ENCODE results near the gene PUM1.

The PUM1 gene

GRCh38 chr1:31084782-31085569 is 19.5 kb upstream of the PUM1 start:
- Histone ChIP-seq H2AFZ (ENCODE audit: low read depth) (no peak overlapping the region), H4K20me1 (ENCODE audit: insufficient read depth) (no peaks in the 10 kb centered on the region), H3K36me3 (ENCODE audit: insufficient read depth) (no peaks in the 10 kb centered on the region), H3K27me3 (ENCODE audit: insufficient read depth, low read depth) (no peaks in the 10 kb centered on the region), H3K4me2 (no peak overlapping the region), H3K27ac (no peak overlapping the region), H3K79me2 (ENCODE audit: insufficient read depth, low read depth) (no peaks in the 10 kb centered on the region), H3K4me1 (ENCODE audit: low read depth, poor library complexity, severe bottlenecking) (no peaks in the 10 kb centered on the region), H3K9ac (no peak overlapping the region), H3K4me3 (IDR thresholded peaks at IDR 0.05; ENCODE audit: insufficient read depth, low read depth, low read length) (no peak overlapping the region)
- no peak for TF ChIP-seq CTCF (conservative IDR thresholded peaks at IDR 0.05; ENCODE audit: low read depth, low read length)

- no peak for TF ChIP-seq CTCF (conservative IDR thresholded peaks at IDR 0.05; ENCODE audit: low read depth, low read length)
- no peaks in the 10 kb centered on the region for H4K20me1 ChIP-seq (ENCODE audit: insufficient read depth)
- H2AFZ ChIP-seq (ENCODE audit: low read depth): no peak overlapping the region
- H3K4me2 ChIP-seq: no peak overlapping the region
- no peaks in the 10 kb centered on the region for H3K36me3 ChIP-seq (ENCODE audit: insufficient read depth)
- H3K4me3 ChIP-seq (IDR thresholded peaks at IDR 0.05; ENCODE audit: insufficient read depth, low read depth, low read length): no peak overlapping the region
- H3K9ac ChIP-seq: no peak overlapping the region
- no peaks in the 10 kb centered on the region for H3K4me1 ChIP-seq (ENCODE audit: low read depth, poor library complexity, severe bottlenecking)
- H3K27me3 ChIP-seq (ENCODE audit: insufficient read depth, low read depth): no peaks in the 10 kb centered on the region
- no peaks in the 10 kb centered on the region for H3K79me2 ChIP-seq (ENCODE audit: insufficient read depth, low read depth)
- H3K27ac ChIP-seq: no peak overlapping the region
Observed at GRCh38 chr1:31082385-31082784, 16.9 kb upstream of the PUM1 start.

- TF ChIP-seq CTCF (conservative IDR thresholded peaks at IDR 0.05; ENCODE audit: low read depth, low read length): no peak
- Histone ChIP-seq H3K9ac (no peak overlapping the region), H4K20me1 (ENCODE audit: insufficient read depth) (no peaks in the 10 kb centered on the region), H3K36me3 (ENCODE audit: insufficient read depth) (no peaks in the 10 kb centered on the region), H3K79me2 (ENCODE audit: insufficient read depth, low read depth) (no peaks in the 10 kb centered on the region), H3K4me1 (ENCODE audit: low read depth, poor library complexity, severe bottlenecking) (no peaks in the 10 kb centered on the region), H2AFZ (ENCODE audit: low read depth) (no peak overlapping the region), H3K4me2 (no peak overlapping the region), H3K27ac (no peak overlapping the region), H3K4me3 (IDR thresholded peaks at IDR 0.05; ENCODE audit: insufficient read depth, low read depth, low read length) (no peak overlapping the region), H3K27me3 (ENCODE audit: insufficient read depth, low read depth) (no peaks in the 10 kb centered on the region)
Observed at GRCh38 chr1:31073044-31073443, 7.5 kb upstream of the PUM1 start.

- Histone ChIP-seq H3K36me3 (ENCODE audit: insufficient read depth) (no peaks in the 10 kb centered on the region), H3K27me3 (ENCODE audit: insufficient read depth, low read depth) (no peaks in the 10 kb centered on the region), H3K9ac (no peak overlapping the region), H4K20me1 (ENCODE audit: insufficient read depth) (no peaks in the 10 kb centered on the region), H3K4me3 (IDR thresholded peaks at IDR 0.05; ENCODE audit: insufficient read depth, low read depth, low read length) (no peak overlapping the region), H3K4me2 (no peak overlapping the region), H3K4me1 (ENCODE audit: low read depth, poor library complexity, severe bottlenecking) (no peaks in the 10 kb centered on the region), H3K79me2 (ENCODE audit: insufficient read depth, low read depth) (no peaks in the 10 kb centered on the region), H3K27ac (no peak overlapping the region), H2AFZ (ENCODE audit: low read depth) (no peak overlapping the region)
- no peak for TF ChIP-seq CTCF (conservative IDR thresholded peaks at IDR 0.05; ENCODE audit: low read depth, low read length)
Observed at GRCh38 chr1:31072304-31072746, 6.8 kb upstream of the PUM1 start.

Data from KMS-11 (cell line).